PC-9 (cell line): ENCODE data around the gene CEBPB.

Source experiments
- EZH2 ChIP-seq: fragments of 200-600 bp; sonication (generic); IDR thresholded peaks from 2 replicates; pipeline ENCODE4 v1.8.0; 2017; ENCODE audit warnings: antibody characterized with exemption, low read depth
- TF ChIP-seq, protein P1 (sequence below): fragments of 200-600 bp; sonication (generic); conservative IDR thresholded peaks from 2 replicates; pipeline ENCODE4 v1.6.1; 2017; ENCODE audit warnings: mixed run types, antibody characterized with exemption, mild to moderate bottlenecking, moderate library complexity

DNA sequence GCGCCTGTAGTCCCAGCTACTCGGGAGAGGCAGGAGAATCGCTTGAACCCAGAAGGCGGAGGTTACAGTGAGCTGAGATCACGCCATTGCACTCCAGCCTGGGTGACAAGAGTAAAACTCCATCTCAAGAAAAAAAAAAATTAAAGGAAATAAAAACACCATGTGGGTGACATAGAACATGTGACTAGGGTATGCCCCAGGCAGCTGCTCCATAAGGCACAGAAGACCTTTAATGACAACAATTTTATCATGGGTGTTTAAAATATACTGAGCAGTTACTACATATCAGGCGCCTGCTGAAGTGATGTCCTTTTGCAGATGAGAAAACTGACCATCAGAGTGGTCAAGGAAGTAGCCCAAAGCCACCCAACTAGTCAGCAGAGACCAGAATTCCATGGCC lies 45.1 kb upstream of the CEBPB start:
- TF ChIP-seq EZH2, result no peak
- TF ChIP-seq, protein P1, sequence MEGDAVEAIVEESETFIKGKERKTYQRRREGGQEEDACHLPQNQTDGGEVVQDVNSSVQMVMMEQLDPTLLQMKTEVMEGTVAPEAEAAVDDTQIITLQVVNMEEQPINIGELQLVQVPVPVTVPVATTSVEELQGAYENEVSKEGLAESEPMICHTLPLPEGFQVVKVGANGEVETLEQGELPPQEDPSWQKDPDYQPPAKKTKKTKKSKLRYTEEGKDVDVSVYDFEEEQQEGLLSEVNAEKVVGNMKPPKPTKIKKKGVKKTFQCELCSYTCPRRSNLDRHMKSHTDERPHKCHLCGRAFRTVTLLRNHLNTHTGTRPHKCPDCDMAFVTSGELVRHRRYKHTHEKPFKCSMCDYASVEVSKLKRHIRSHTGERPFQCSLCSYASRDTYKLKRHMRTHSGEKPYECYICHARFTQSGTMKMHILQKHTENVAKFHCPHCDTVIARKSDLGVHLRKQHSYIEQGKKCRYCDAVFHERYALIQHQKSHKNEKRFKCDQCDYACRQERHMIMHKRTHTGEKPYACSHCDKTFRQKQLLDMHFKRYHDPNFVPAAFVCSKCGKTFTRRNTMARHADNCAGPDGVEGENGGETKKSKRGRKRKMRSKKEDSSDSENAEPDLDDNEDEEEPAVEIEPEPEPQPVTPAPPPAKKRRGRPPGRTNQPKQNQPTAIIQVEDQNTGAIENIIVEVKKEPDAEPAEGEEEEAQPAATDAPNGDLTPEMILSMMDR, result no peak
